Common myeloid progenitor, CD34-positive (primary cell): ENCODE measurements around the gene B3GAT2.

Experiments
- CTCF ChIA-PET: fragments of 350-600 bp; sonication (Branson Sonifier 250); formaldehyde crosslinking; loops from one replicate; lab custom pipeline; 2021; ENCODE audit warnings: antibody characterized with exemption; lab: Charles Lee
- POLR2A ChIA-PET: fragments of 350-600 bp; sonication (Branson Sonifier 250); formaldehyde crosslinking; loops from one replicate; lab custom pipeline; 2021; ENCODE audit warnings: antibody characterized with exemption; lab: Charles Lee
- DNase-seq, 3 donors: peaks; one replicate each; pipeline versions ENCODE4 v3.0.0 to v3.0.0-alpha.2; 2013
- H3K27ac ChIP-seq, 2 experiments: 1 replicate in 1 of 2; 2 replicates in 1 of 2; pipeline ENCODE4 v1.7.0; 2013; ENCODE audit warnings: inconsistent platforms in 2 of 2, low read length in 2 of 2, mild to moderate bottlenecking in 2 of 2, low read depth in 1 of 2, moderate library complexity in 1 of 2; ENCODE audit not compliant: severe bottlenecking in 2 of 2, insufficient read depth in 1 of 2, poor library complexity in 1 of 2
- H3K27me3 ChIP-seq, 5 experiments: replicated peaks in 2 of 5; 1 replicate in 3 of 5; 2 replicates in 2 of 5; pipeline versions ENCODE4 v1.6.1 to v1.7.0; 2013; ENCODE audit warnings: low read length in 4 of 5, mild to moderate bottlenecking in 2 of 5, moderate library complexity in 2 of 5, inconsistent platforms in 1 of 5; ENCODE audit not compliant: insufficient read depth in 5 of 5, control insufficient read depth in 4 of 5
- H3K36me3 ChIP-seq, 4 experiments: 1 replicate in 2 of 4; 2 replicates in 2 of 4; pipeline versions ENCODE4 v1.6.1 to v1.7.0; 2013; ENCODE audit warnings: low read length in 3 of 4, control low read depth in 1 of 4, mild to moderate bottlenecking in 1 of 4; ENCODE audit not compliant: control insufficient read depth in 4 of 4, insufficient read depth in 4 of 4
- H3K4me1 ChIP-seq, 4 experiments: 1 replicate in 3 of 4; 2 replicates in 1 of 4; pipeline versions ENCODE4 v1.6.1 to v1.7.1; 2013; ENCODE audit warnings: low read length in 3 of 4, mild to moderate bottlenecking in 3 of 4, control low read depth in 1 of 4, inconsistent platforms in 1 of 4, moderate library complexity in 1 of 4; ENCODE audit not compliant: control insufficient read depth in 4 of 4, insufficient read depth in 4 of 4; ENCODE audit errors: control extremely low read depth in 1 of 4
- H3K4me3 ChIP-seq, 7 experiments: 1 replicate in 4 of 7; 2 replicates in 3 of 7; pipeline versions ENCODE4 v1.5.1 to v1.7.0; 2013; ENCODE audit warnings: mild to moderate bottlenecking in 7 of 7, low read length in 6 of 7, moderate library complexity in 6 of 7, inconsistent platforms in 2 of 7, low read depth in 2 of 7, control low read depth in 1 of 7; ENCODE audit not compliant: insufficient read depth in 4 of 7, control insufficient read depth in 1 of 7; ENCODE audit errors: extremely low read depth in 1 of 7
- H3K9me3 ChIP-seq, 5 experiments: 1 replicate in 4 of 5; 2 replicates in 1 of 5; pipeline versions ENCODE4 v1.6.1 to v1.7.1; 2013; ENCODE audit warnings: low read length in 4 of 5, mild to moderate bottlenecking in 2 of 5, inconsistent platforms in 1 of 5, low read depth in 1 of 5, moderate library complexity in 1 of 5; ENCODE audit not compliant: control insufficient read depth in 4 of 5, insufficient read depth in 2 of 5; ENCODE audit errors: control extremely low read depth in 1 of 5
- WGBS: methylation state at CpG from one replicate; pipeline ENCODE4 v1.1.5; 2013; ENCODE audit not compliant: insufficient coverage; 5-methylcytosine and 5-hydroxymethylcytosine counted together

Gene B3GAT2

DNA sequence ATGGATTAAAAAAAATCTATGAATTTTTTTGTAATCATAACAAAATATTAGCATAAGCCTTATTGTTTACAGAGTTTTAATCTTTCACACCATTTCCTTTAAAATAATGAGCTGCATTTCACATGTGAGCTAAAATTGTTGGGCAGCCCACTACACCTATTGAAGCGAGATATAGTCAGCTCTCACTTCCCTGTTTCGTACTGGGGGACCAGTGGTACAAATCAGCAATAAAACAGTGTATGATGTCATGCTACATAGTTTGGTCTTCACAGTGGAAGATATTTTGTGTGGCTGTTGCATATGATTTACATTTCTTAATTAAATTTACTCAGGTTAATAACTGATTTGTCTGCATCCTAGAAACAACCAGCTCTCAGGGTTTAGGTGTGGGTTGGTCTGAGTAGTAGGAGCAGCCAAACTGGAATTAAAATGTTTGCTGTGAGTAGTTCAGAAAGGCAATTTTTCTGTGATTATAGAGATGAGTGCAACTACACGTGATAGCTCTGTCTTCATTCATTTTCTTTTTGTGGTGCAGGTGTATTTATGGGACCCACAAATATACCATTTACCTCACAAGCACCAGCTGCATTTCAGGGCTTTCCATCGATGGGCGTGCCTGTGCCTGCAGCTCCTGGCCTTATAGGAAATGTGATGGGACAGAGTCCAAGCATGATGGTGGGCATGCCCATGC, 99.3 kb downstream of the B3GAT2 start:
- CTCF ChIA-PET = no interaction called here
- 100% methylated on average over 1 of the region's 5 CpGs for WGBS
- Histone ChIP-seq H3K4me1 (no peaks in the 10 kb centered on the region), H3K4me3 (no peak overlapping the region), H3K36me3 (peaks cover 0 to 14% (median 8%) of the 10 kb centered on the region in 4 experiments), H3K9me3 (no peaks in the 10 kb centered on the region), H3K27ac (no peak overlapping the region), H3K27me3 (no peaks in the 10 kb centered on the region)
- POLR2A ChIA-PET = interaction anchor here (0.6 kb wide), 1 partner anchor 204 kb away, joined by 3 read pairs; no protein-coding TSS in a partner anchor
- no peak for DNase-seq

DNA sequence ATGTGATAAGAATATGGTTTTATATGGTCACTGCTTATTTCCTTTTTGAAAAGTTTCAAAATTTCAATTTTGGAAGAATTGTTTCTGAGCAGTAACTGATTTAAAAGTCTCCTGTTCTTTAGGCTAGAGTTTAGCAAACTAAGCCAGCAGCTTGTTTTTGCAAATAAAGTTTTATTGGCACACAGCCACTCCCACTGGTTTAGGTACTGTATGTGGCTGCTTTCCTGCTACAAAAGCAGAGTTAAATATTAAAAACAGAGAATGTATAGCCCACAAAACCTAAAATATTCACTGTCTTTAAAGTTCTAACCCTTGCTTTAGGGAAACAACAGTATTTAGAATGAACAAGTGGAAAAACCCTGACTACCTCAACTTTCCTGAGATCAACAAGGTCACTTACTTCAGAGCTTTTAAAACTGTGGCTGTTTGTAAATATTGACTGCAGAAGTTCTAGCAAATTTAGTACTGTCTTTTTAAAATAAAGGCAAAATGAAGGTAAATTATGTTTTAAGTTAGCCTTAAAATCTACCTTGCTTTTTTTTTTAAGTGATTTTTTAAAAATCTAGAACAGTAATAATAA, 104.1 kb downstream of the B3GAT2 start:
- H3K4me1 ChIP-seq = no peaks in the 10 kb centered on the region
- ChIA-PET CTCF (no interaction called here), POLR2A (no interaction called here)

DNA sequence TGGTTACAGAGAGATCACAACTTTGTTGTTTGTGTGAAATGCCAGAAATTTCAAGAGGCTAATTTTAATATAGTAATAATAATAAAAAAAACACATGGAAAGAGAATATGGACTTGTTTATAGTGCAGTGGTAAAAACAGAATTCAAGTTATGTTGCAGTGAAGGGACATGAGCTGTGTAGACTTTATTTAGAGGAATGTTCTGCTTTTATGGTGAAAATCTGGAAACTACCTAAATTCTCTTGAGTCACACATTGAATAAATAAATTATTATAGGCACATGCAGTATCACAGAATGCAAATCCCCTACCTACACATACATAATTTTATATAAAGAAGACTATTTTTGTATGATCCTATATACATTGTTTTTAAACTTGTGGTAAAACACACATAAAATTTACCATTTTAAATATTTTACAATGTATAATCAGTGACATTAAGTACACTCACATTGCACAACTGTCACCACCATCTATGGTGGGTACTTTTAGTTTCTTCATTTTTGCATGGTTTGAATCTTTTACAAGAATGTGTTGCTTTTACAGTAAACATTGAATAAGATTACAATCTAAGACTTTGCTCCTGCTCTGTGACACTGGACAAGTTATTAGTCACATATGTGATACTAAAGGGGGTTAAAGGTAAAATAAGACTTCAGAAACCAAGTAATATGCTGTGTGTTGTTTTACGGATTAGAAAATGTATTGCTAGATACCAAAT, 107.4 kb downstream of the B3GAT2 start:
- DNase-seq = peak in 1 of 3 donors; percentile 13
- H3K36me3 ChIP-seq = peaks cover 0 to 7% (median 4%) of the 10 kb centered on the region in 4 experiments
- H3K27me3 ChIP-seq = no peaks in the 10 kb centered on the region
- ChIA-PET CTCF (no interaction called here), POLR2A (no interaction called here)
- 100% methylated on average over 1 of the region's 1 CpG for WGBS
- no peak overlapping the region for H3K27ac ChIP-seq
- no peaks in the 10 kb centered on the region for H3K9me3 ChIP-seq
- no peaks in the 10 kb centered on the region for H3K4me1 ChIP-seq
- H3K4me3 ChIP-seq = no peak overlapping the region

More for the DNA sequence above, 104.1 kb downstream of the B3GAT2 start:
- no peak overlapping the region for H3K4me3 ChIP-seq
- no peak overlapping the region for H3K27ac ChIP-seq
- no peak for DNase-seq
- no peaks in the 10 kb centered on the region for H3K9me3 ChIP-seq
- H3K36me3 ChIP-seq = peaks cover 0 to 2% (median under 1%) of the 10 kb centered on the region in 4 experiments
- H3K27me3 ChIP-seq = no peaks in the 10 kb centered on the region

DNA sequence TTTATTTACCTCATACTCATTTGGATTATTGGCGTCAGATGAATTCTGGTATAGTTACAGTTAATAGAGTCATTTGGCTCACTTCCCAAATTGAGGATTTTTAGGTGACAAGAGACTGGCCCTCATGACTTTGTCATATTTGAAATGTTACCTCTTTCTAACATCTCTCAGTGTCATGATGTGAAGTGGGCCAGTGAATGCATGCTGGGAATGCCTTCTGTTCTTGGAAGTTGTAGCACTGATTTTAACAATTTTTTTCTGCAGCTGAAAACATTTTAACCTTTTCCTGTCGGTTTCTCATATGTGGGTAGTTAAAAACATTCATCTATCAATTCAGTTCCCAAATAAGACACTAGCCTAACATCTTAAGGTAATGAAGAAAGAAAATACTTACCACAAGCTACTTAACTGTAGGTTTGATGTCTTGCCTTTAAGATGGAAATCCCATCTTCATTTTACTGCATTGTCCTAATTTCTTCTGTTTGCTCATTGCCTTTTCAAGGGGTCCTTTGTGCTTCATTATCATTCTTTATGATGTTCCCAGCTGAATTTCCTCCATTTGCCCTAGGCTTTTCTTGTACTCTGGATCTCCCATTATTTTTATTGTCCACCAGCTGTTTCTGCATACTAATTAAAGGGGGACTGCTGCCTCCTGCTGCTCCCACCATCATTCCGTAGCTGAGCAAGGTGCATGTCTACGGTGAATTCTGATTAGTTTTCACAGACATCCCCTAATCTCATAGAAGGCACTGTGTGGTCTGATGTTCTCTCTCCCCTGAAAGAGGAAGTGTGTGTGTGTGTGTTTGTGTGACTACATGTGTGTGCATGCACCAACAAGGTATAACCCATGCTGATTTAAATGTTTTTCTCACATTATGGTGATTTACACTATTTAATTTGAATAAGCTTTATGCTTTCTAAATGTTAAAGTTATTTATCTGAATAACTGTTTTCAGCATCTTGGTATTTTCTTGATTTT, 109.5 kb downstream of the B3GAT2 start:
- no peak overlapping the region for H3K27ac ChIP-seq
- ChIA-PET CTCF (interaction anchor here (1.0 kb wide), 1 partner anchor 9 kb away, joined by 3 read pairs; no protein-coding TSS in a partner anchor), POLR2A (no interaction called here)
- H3K9me3 ChIP-seq = no peaks in the 10 kb centered on the region
- no CpG with 5 or more reads among the region's 4 CpGs for WGBS
- peaks cover 0 to 5% (median 4%) of the 10 kb centered on the region in 4 experiments for H3K36me3 ChIP-seq
- H3K4me3 ChIP-seq = no peak overlapping the region
- no peaks in the 10 kb centered on the region for H3K27me3 ChIP-seq
- DNase-seq = peak in 2 of 3 donors; percentile 4 to 9
- H3K4me1 ChIP-seq = no peaks in the 10 kb centered on the region

DNA sequence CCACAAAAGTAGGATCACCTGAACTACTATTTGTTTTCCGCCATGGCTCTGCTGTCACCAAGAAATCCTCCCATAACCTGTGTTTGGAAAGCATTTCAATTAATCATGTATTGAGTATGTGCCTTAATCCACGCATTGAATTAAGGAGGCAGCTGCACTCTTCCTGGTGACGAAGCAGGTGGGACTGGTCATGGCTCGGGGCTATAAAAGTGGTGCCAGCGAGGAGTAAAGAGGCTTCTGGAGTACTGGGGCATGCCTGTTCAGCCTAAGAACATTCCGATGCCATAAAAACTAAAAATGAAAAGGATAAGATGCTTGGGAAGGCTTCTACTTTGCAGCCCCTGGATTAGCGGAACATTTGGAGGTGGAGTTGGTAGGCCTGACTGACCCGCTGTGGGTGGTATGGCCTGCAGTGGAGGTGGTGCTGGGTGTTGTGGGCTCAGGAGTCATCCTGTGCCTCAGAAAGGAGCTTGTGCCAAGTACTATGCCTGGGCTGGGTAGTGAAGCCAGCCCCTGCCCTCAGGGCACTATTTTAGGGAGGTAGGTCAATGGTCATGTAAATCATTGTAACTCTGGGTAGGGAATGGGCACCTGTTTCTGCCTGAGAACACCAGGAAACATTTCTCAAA, 110.5 kb downstream of the B3GAT2 start:
- Histone ChIP-seq H3K4me1 (no peaks in the 10 kb centered on the region), H3K4me3 (no peak overlapping the region), H3K36me3 (peaks cover 0 to 5% (median 4%) of the 10 kb centered on the region in 4 experiments), H3K9me3 (no peaks in the 10 kb centered on the region), H3K27me3 (no peaks in the 10 kb centered on the region), H3K27ac (no peak overlapping the region)
- POLR2A ChIA-PET = no interaction called here
- no peak for DNase-seq
- 97% methylated on average over 6 of the region's 8 CpGs for WGBS
- CTCF ChIA-PET = no interaction called here

DNA sequence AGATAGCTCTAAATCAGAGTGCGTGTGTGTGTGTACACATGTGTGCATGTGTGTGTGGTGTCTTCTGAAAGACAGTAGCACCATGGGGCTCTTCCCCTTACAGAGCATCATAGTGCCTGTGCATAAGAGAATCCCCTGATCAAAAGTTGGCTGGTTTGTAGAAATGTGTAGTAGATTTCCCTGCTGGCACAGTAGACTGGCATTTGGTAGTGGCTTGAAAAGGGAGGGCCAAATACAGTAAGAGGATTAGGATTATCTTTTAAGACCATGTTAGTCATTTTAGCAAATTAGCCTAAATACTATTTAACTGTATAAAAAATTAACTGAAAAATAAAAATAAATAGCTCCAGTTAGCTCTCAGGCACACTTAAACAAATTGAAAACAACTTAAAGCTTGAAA, 112.6 kb downstream of the B3GAT2 start:
- ChIA-PET POLR2A (no interaction called here), CTCF (interaction anchor here (0.7 kb wide), 1 partner anchor 15 kb away, joined by 3 read pairs; no protein-coding TSS in a partner anchor)

More for the DNA sequence above, 112.6 kb downstream of the B3GAT2 start:
- DNase-seq = no peak
- Histone ChIP-seq H3K9me3 (no peaks in the 10 kb centered on the region), H3K4me1 (peaks cover 0 to 4% (median 0%) of the 10 kb centered on the region in 4 experiments), H3K36me3 (peaks cover 0 to 5% (median 4%) of the 10 kb centered on the region in 4 experiments), H3K27me3 (no peaks in the 10 kb centered on the region), H3K4me3 (no peak overlapping the region), H3K27ac (no peak overlapping the region)
- WGBS = no CpG with 5 or more reads among the region's 1 CpG
